GM21619 (cell line): Measurements from ENCODE around the gene ATP6AP2.

Experiments
- ATAC-seq: cut with Tn5 transposase; IDR thresholded peaks from one replicate; pipeline ENCODE4 v1.9.1; 2021; ENCODE audit not compliant: unreplicated experiment

ATP6AP2 gene

GRCh38 chrX:40580537-40581335, at the start of gene ATP6AP2:
Gene ATP6AP2 (plus strand): TSS chrX:40580970. CDS start chrX:40581066, 96 bp downstream.
- ATAC-seq = peak; percentile 95

GRCh38 chrX:40531056-40531826, 49.5 kb upstream of the ATP6AP2 start:
- ATAC-seq = no peak

- no peak for ATAC-seq
Observed at GRCh38 chrX:40537310-40537709, 43.5 kb upstream of the ATP6AP2 start.

- no peak for ATAC-seq
Observed at GRCh38 chrX:40538406-40538805, 42.4 kb upstream of the ATP6AP2 start.

- peak; percentile 62 for ATAC-seq
Observed at GRCh38 chrX:40539214-40540142, 41.3 kb upstream of the ATP6AP2 start.

GRCh38 chrX:40542208-40542607, 38.6 kb upstream of the ATP6AP2 start:
- no peak for ATAC-seq

GRCh38 chrX:40542972-40543371, 37.8 kb upstream of the ATP6AP2 start:
- no peak for ATAC-seq

GRCh38 chrX:40543661-40544328, 37.0 kb upstream of the ATP6AP2 start:
- ATAC-seq = no peak

- ATAC-seq = no peak
Observed at GRCh38 chrX:40544343-40545266, 36.2 kb upstream of the ATP6AP2 start.

- ATAC-seq = no peak
Observed at GRCh38 chrX:40546870-40547269, 33.9 kb upstream of the ATP6AP2 start.

GRCh38 chrX:40550066-40550465, 30.7 kb upstream of the ATP6AP2 start:
- no peak for ATAC-seq

- ATAC-seq = no peak
Observed at GRCh38 chrX:40552768-40553167, 28.0 kb upstream of the ATP6AP2 start.

GRCh38 chrX:40558590-40558989, 22.2 kb upstream of the ATP6AP2 start:
- ATAC-seq = no peak

- ATAC-seq = no peak
Observed at GRCh38 chrX:40563784-40564183, 17.0 kb upstream of the ATP6AP2 start.

- ATAC-seq = no peak
Observed at GRCh38 chrX:40564447-40564846, 16.3 kb upstream of the ATP6AP2 start.

- ATAC-seq = peak; percentile 83
Observed at GRCh38 chrX:40570346-40571093, 10.2 kb upstream of the ATP6AP2 start.

GRCh38 chrX:40571164-40571563, 9.6 kb upstream of the ATP6AP2 start:
- peak; percentile 26 for ATAC-seq

GRCh38 chrX:40571600-40571999, 9.2 kb upstream of the ATP6AP2 start:
- ATAC-seq = no peak

- no peak for ATAC-seq
Observed at GRCh38 chrX:40573763-40574162, 7.0 kb upstream of the ATP6AP2 start.
